GM19455 (cell line): Measurements from ENCODE around the gene EFEMP1.

Experiments used
- ATAC-seq: cut with Tn5 transposase; IDR thresholded peaks from one replicate; pipeline ENCODE4 v1.9.1; 2021; ENCODE audit not compliant: unreplicated experiment

The EFEMP1 gene

DNA sequence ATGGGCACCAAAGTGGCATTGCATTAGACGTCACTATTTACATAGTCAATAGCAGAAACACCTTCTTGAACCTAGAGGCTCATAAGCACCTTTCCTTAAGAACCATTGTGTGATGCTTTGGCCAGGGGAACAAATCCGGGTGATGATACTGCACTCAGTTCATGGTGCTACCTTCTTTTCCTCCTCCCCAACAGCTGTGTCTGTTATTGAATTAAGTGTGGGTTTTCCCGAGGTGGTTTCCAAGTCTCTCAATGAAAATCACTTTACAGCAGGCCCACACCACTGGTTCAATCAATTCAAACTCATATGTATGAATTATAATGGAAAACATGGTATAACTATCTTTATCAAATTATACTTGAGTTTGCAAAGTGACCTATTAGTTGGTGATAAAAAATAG is 9.3 kb upstream of the EFEMP1 start:
- ATAC-seq: no peak

- no peak for ATAC-seq
Measured at GRCh38 chr2:55931281-55931680, 7.7 kb upstream of the EFEMP1 start.

GRCh38 chr2:55929476-55929875 is 5.9 kb upstream of the EFEMP1 start:
- no peak for ATAC-seq

- ATAC-seq: no peak
Measured at GRCh38 chr2:55926974-55927373, 3.4 kb upstream of the EFEMP1 start.

GRCh38 chr2:55926246-55926645 is 2.7 kb upstream of the EFEMP1 start:
- no peak for ATAC-seq

DNA sequence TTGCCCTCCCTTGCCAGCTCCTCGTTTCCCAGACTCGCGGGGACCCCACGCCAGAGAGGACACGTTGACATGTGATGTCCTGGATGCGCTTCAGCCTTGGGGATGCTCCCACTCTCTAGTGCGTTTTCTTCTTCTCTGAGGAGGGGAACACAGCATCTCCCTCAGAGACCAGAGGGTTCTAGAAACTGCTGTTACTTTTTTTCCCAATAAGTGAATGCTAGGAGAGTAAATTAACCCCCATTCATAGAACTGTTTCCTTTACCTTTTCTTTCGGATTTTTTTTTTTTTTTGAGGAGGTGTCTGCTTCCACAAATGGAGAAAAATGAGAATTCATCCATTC is 370 bp upstream of the EFEMP1 start:
- no peak for ATAC-seq

- no peak for ATAC-seq
Measured at GRCh38 chr2:55922291-55922907, 1.2 kb downstream of the EFEMP1 start.

DNA sequence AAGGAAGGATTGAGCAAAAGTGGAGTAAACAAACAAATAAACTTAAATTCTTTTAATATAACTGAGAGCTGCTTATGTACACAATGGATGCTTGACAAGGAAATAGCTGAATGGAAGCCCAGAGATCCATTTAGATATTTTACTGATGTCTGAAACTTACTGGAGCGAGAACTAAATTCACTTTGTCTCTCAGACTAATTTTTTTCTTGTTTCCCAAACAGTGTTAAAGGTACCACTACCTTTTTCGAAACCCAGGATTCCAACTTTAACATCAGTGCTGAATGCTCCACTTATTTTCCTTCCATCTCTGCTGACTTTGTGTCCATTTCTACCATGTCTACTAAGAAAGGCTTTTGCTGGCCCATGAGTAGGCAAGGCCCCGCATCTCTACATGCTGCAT is 4.0 kb downstream of the EFEMP1 start:
- no peak for ATAC-seq

- ATAC-seq: no peak
Measured at GRCh38 chr2:55918856-55919255, 4.7 kb downstream of the EFEMP1 start.

- no peak for ATAC-seq
Measured at GRCh38 chr2:55917713-55918390, 5.7 kb downstream of the EFEMP1 start.

DNA sequence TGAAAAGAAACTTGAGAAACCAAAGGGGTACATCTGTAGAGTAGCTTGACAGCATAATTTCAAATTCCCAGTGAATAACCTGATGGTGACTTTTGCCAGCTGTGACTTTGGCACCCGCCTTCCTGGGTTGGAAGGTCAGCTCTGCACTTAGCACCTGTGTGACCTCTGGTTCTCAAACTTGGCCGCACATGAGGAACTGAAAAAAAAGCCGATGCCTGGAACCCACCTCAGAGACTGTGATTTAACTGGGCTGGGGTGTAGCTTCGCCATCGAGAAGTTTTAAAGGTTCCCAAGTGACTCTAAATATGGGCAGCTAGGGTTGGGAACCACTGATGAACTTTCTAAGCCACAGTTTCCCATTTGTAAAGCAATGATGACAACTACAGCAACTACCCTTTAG is 6.5 kb downstream of the EFEMP1 start:
- ATAC-seq: peak; percentile 72

- ATAC-seq: no peak
Measured at GRCh38 chr2:55916473-55917049, 7.0 kb downstream of the EFEMP1 start.

DNA sequence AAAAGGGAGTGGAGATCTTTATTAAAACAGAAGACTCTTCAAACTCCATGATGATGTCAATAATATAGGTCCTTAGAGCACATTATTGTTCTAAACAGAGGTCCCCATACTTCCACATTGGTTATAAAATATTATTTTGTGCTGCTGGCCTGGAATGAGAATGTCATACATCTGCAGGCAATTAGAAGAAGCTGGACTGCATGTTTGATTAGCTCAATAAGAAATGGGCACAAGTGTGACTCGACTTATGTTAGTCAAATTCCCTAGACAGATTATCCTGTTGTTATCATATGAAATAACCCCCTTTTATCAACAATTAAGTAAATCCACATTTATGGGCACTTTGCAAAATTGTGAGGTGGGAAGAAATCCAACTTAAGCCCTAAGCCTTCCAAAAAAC is 8.8 kb downstream of the EFEMP1 start:
- no peak for ATAC-seq

- ATAC-seq: no peak
Measured at GRCh38 chr2:55912926-55913325, 10.7 kb downstream of the EFEMP1 start.

- ATAC-seq: no peak
Measured at GRCh38 chr2:55910077-55910476, 13.5 kb downstream of the EFEMP1 start.

- ATAC-seq: no peak
Measured at GRCh38 chr2:55907686-55908085, 15.9 kb downstream of the EFEMP1 start.

- ATAC-seq: no peak
Measured at GRCh38 chr2:55906993-55907392, 16.6 kb downstream of the EFEMP1 start.

- no peak for ATAC-seq
Measured at GRCh38 chr2:55903727-55904126, 19.9 kb downstream of the EFEMP1 start.

- no peak for ATAC-seq
Measured at GRCh38 chr2:55902971-55903370, 20.6 kb downstream of the EFEMP1 start.

DNA sequence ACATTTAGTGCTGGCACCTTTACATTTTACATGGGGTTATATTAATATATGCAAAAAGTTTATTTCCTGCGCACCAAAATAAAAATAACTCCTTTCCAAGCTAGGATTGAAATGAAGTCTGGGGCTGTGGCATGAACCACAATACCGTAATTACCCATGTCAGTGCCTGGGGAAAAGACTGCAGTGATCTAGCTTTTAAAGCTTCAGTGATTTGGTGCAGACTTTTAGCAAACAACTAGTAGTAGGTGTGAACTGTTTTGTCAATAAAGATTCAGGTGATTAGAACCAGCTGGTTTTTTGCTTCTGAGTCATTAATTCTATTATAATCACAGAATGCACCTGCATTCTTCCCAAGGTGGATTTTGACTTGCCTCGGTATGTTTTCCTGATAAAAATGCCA is 21.2 kb downstream of the EFEMP1 start:
- no peak for ATAC-seq

- no peak for ATAC-seq
Measured at GRCh38 chr2:55901941-55902340, 21.6 kb downstream of the EFEMP1 start.

DNA sequence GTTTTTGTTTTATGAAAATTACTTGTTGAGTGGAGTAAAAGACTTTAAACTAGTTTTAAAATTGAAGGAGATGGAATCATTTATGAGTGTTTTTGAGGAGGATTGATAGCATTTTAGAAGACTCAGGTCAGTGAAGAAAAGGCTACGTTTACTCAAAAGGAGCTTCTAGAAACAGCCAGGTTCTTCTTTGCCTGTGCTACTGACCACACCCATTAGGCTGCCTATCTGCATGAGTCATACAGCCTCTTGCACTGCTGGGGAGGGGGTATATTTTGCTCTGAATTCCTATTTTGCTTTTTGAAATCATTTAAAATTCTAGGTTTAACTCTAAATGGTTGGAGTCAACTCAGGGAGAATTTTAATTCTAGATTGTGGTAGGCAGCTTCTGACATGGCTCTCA is 22.3 kb downstream of the EFEMP1 start:
- ATAC-seq: no peak

DNA sequence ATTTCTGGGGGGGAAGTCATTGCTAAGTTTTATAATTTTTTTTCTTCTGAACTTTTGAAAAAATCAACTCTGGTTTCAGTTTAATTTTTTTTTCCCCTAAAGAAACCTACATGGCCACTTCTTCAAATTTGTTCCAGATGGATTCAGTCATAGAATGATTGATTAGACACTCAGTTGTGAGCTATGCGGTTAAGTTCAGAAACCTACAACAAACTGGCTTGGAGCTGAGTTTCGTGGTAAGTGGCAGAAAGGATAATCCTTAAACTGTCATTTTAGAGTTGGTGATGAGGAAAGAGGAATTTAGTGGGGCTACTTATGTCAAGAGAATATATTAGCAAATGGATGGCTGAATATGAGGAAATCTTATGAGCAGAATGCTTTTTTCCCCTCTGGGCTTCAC is 23.7 kb downstream of the EFEMP1 start:
- no peak for ATAC-seq
